A673 (cell line): ENCODE results near the gene SLC30A1. TPM values are rescaled to one million over a fixed set of nuclear protein-coding genes. Genes with fewer than 3 reads are reported as not detected.

Experiments used
- BruUV-seq: library from RNA; stranded (reverse); fragments of 400-500 nt; replicated peaks from 2 replicates; lab custom pipeline; 2021; lab: Mats Ljungman, UMichigan
- CTCF ChIA-PET: fragments of 300-600 bp; sonication (Branson Sonifier 250); formaldehyde crosslinking; loops from one replicate; lab custom pipeline; 2022; ENCODE audit warnings: antibody characterized with exemption; lab: Charles Lee
- POLR2A ChIA-PET: fragments of 300-600 bp; sonication (Branson Sonifier 250); formaldehyde crosslinking; loops from one replicate; lab custom pipeline; 2022; ENCODE audit warnings: antibody characterized with exemption; ENCODE audit not compliant: low non-redundant PET; lab: Charles Lee
- DNase-seq: peaks from one replicate; pipeline ENCODE4 v3.0.0-alpha.2; 2015; ENCODE audit warnings: low spot score
- H3K27ac ChIP-seq: fragments of 200-600 bp; sonication (generic); 2 replicates; pipeline ENCODE4 v1.5.1; 2016; ENCODE audit warnings: mixed run types, low read depth, mild to moderate bottlenecking, mixed read lengths, antibody characterized with exemption, low read length; ENCODE audit not compliant: poor library complexity, severe bottlenecking
- H3K27me3 ChIP-seq: fragments of 200-600 bp; sonication (generic); replicated peaks from 2 replicates; pipeline ENCODE4 v1.6.1; 2017; ENCODE audit warnings: mixed run types, low read depth, mild to moderate bottlenecking, mixed read lengths, antibody characterized with exemption, low read length; ENCODE audit not compliant: insufficient read depth, poor library complexity
- H3K36me3 ChIP-seq: fragments of 200-600 bp; sonication (generic); 2 replicates; pipeline ENCODE4 v1.6.1; 2016; ENCODE audit warnings: mixed run types, mild to moderate bottlenecking, mixed read lengths, antibody characterized with exemption, low read length; ENCODE audit not compliant: insufficient read depth, poor library complexity, severe bottlenecking
- H3K4me1 ChIP-seq: fragments of 200-600 bp; sonication (generic); 2 replicates; pipeline ENCODE4 v1.6.1; 2017; ENCODE audit warnings: mixed run types, mild to moderate bottlenecking, mixed read lengths, antibody characterized with exemption, low read length; ENCODE audit not compliant: insufficient read depth, poor library complexity, severe bottlenecking
- H3K4me3 ChIP-seq: fragments of 200-600 bp; sonication (generic); 2 replicates; pipeline ENCODE4 v1.5.1; 2016; ENCODE audit warnings: low read depth, mixed run types, mild to moderate bottlenecking, mixed read lengths, low read length; ENCODE audit not compliant: poor library complexity, severe bottlenecking
- H3K9me3 ChIP-seq: fragments of 200-600 bp; sonication (generic); 2 replicates; pipeline ENCODE4 v1.6.1; 2016; ENCODE audit warnings: mixed run types, low read depth, mild to moderate bottlenecking, mixed read lengths, antibody characterized with exemption, low read length; ENCODE audit not compliant: poor library complexity, severe bottlenecking
- EZH2 ChIP-seq: fragments of 200-600 bp; sonication (generic); IDR thresholded peaks from 2 replicates; pipeline ENCODE4 v1.6.1; 2017; ENCODE audit warnings: borderline replicate concordance, low read depth, mild to moderate bottlenecking, mixed read lengths, antibody characterized with exemption, low read length; ENCODE audit not compliant: poor library complexity, severe bottlenecking
- intact Hi-C: fragments of 100-400 bp; cut with micrococcal nuclease; formaldehyde crosslinking; loops from one replicate; pipeline ENCODE4 v1.10.0; 2022; ENCODE audit not compliant: unreplicated experiment
- total RNA-seq: library from RNA; stranded (reverse); gene quantifications from 2 replicates; pipeline ENCODE4 v1.2.3, GENCODE V29; 2021
- TF ChIP-seq, protein P1 (sequence below): fragments of 300-800, 200-600 bp; sonication (generic); conservative IDR thresholded peaks from 2 replicates; pipeline ENCODE4 v1.5.1; 2017; ENCODE audit warnings: low read depth, mild to moderate bottlenecking, antibody characterized with exemption, low read length, moderate library complexity, mixed read lengths

Gene SLC30A1
- total RNA-seq, 1 experiment from 2014 or later, result 12.2 TPM

DNA sequence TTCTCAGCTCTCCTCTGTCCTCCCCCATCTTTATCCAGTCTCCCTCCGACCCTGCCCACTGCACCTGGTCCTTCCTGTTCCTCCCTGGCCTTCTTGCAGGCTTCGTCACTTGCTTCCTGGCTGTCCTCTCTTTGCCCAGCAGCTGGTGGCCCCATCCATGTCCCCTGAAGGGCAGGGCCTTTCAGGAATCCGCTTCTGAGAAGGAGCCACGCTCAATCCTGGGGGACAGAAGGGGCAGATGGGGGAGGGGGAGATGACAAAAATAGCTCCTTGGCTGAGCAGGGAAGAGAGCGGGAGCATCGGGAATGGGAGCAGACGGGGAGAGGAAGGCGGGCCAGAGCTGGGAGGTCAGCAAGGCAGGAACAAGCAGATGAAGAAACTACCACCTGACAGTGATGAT is 40.7 kb downstream of the SLC30A1 start:
- Histone ChIP-seq H3K9me3 (no peaks in the 10 kb centered on the region), H3K4me3 (no peak overlapping the region), H3K36me3 (no peaks in the 10 kb centered on the region), H3K4me1 (no peaks in the 10 kb centered on the region), H3K27me3 (no peaks in the 10 kb centered on the region), H3K27ac (no peak overlapping the region)
- no peak for DNase-seq
- no TSS peak for BruUV-seq
- ChIA-PET POLR2A (no interaction called here), CTCF (no interaction called here)
- TF ChIP-seq, protein P1, sequence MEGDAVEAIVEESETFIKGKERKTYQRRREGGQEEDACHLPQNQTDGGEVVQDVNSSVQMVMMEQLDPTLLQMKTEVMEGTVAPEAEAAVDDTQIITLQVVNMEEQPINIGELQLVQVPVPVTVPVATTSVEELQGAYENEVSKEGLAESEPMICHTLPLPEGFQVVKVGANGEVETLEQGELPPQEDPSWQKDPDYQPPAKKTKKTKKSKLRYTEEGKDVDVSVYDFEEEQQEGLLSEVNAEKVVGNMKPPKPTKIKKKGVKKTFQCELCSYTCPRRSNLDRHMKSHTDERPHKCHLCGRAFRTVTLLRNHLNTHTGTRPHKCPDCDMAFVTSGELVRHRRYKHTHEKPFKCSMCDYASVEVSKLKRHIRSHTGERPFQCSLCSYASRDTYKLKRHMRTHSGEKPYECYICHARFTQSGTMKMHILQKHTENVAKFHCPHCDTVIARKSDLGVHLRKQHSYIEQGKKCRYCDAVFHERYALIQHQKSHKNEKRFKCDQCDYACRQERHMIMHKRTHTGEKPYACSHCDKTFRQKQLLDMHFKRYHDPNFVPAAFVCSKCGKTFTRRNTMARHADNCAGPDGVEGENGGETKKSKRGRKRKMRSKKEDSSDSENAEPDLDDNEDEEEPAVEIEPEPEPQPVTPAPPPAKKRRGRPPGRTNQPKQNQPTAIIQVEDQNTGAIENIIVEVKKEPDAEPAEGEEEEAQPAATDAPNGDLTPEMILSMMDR, result no peak
- no peak for TF ChIP-seq EZH2
- intact Hi-C loops, result no loop called here

DNA sequence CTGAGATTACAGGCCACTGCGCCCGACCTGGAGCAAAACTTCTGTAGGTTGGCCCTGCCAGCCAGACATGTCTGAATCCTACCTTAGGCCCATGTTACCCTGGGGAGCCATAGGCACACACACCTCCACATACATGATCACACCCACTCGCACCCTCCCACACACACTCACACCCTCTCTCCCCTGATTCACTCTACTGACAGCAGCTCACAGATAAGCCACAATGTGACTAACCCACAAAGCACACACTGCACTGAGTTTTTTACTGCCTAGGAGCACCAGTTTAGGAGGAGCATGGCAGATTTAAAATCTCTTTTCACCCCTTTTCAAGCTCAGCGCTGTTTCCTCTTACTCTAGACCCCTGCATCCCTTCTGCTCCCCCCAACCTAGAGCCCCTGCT is 41.7 kb downstream of the SLC30A1 start:
- POLR2A ChIA-PET, result no interaction called here
- Histone ChIP-seq H3K27ac (no peak overlapping the region), H3K4me3 (no peak overlapping the region), H3K36me3 (no peaks in the 10 kb centered on the region), H3K27me3 (no peaks in the 10 kb centered on the region), H3K9me3 (no peaks in the 10 kb centered on the region), H3K4me1 (no peaks in the 10 kb centered on the region)
- DNase-seq, result no peak
- CTCF ChIA-PET, result no interaction called here
- TF ChIP-seq, protein P1, result no peak
- TF ChIP-seq EZH2, result no peak
- intact Hi-C loops, result no loop called here
- BruUV-seq, result no TSS peak

DNA sequence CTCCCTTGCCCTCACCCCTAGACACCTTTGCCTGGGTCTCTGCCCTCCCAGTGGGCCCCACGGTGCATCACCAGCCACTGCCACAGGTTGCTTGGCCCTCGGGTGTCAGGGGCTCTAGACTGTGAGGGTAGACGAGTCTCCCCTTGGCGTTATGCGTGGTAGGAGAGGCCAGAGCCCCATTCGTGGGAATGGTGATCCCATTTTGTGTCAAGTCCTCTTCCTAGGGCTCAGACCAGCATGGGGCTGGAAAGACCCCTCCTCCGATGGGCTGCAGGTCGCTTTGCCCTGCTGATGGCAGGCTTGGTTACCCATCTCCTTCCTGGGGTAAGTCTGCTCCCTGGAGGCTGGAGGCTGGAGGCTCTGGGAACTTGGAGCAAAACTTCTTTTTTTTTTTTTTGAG is 42.4 kb downstream of the SLC30A1 start:
- intact Hi-C loops, result no loop called here
- Histone ChIP-seq H3K4me1 (no peaks in the 10 kb centered on the region), H3K9me3 (no peaks in the 10 kb centered on the region), H3K27me3 (no peaks in the 10 kb centered on the region), H3K36me3 (no peaks in the 10 kb centered on the region), H3K27ac (no peak overlapping the region), H3K4me3 (no peak overlapping the region)
- CTCF ChIA-PET, result no interaction called here
- POLR2A ChIA-PET, result no interaction called here
- DNase-seq, result no peak
- TF ChIP-seq EZH2, result no peak
- TF ChIP-seq, protein P1, result no peak
- no TSS peak for BruUV-seq
